Aorta (tissue), 5 donors: ENCODE measurements around the gene AUTS2. TPM values are rescaled to one million over a fixed set of nuclear protein-coding genes. Genes with fewer than 3 reads are reported as not detected.

ENCODE experiments used
- ATAC-seq: fragments of 200-7000 bp; cut with Tn5 transposase; one replicate; pipeline ENCODE4 v1.9.1; 2022; ENCODE audit warnings: moderate library complexity; ENCODE audit not compliant: low FRiP score
- DNase-seq, 2 donors: peaks; one replicate each; pipeline ENCODE4 v3.0.0-alpha.2; 2020
- H3K27ac ChIP-seq, 2 donors: one replicate each; pipeline ENCODE4 v1.5.1; 2013; ENCODE audit warnings: low read length in 2 of 2, mild to moderate bottlenecking in 2 of 2, moderate library complexity in 2 of 2, control low read depth in 1 of 2, inconsistent platforms in 1 of 2, low read depth in 1 of 2
- H3K27me3 ChIP-seq, 2 donors: one replicate each; pipeline ENCODE4 v1.6.1; 2013; ENCODE audit warnings: control low read depth in 1 of 2, low read length in 1 of 2, mild to moderate bottlenecking in 1 of 2, moderate library complexity in 1 of 2; ENCODE audit not compliant: insufficient read depth in 2 of 2, control insufficient read depth in 1 of 2
- H3K36me3 ChIP-seq, 2 donors: one replicate each; pipeline ENCODE4 v1.6.1; 2013; ENCODE audit warnings: control low read depth in 1 of 2, low read length in 1 of 2, mild to moderate bottlenecking in 1 of 2; ENCODE audit not compliant: insufficient read depth in 2 of 2, control insufficient read depth in 1 of 2
- H3K4me1 ChIP-seq, 2 donors: one replicate each; pipeline ENCODE4 v1.6.1; 2013; ENCODE audit warnings: low read length in 2 of 2, control low read depth in 1 of 2, mild to moderate bottlenecking in 1 of 2, moderate library complexity in 1 of 2; ENCODE audit not compliant: insufficient read depth in 2 of 2, control insufficient read depth in 1 of 2
- H3K4me3 ChIP-seq, 2 donors: one replicate each; pipeline ENCODE4 v1.5.1; 2013; ENCODE audit warnings: low read length in 2 of 2, control low read depth in 1 of 2, mild to moderate bottlenecking in 1 of 2
- H3K9me3 ChIP-seq: one replicate; pipeline ENCODE4 v1.6.1; 2013; ENCODE audit warnings: mild to moderate bottlenecking, low read length; ENCODE audit not compliant: control insufficient read depth
- WGBS, 2 donors: extraction: QIAGEN DNeasy Blood & Tissue Kit; methylation state at CpG; one replicate each; pipeline ENCODE4 v1.1.7; 2013; 5-methylcytosine and 5-hydroxymethylcytosine counted together
- intact Hi-C, 2 donors: fragments of 100-400 bp; cut with DNase I; formaldehyde crosslinking; loops; one replicate each; pipeline versions ENCODE4 v1.14.2 to v1.15.0; 2022
- polyA plus RNA-seq, 2 donors: library from polyadenylated mRNA; stranded (reverse); fragments of 200-250 nt; gene quantifications; one replicate each; pipeline ENCODE4 v1.2.3, GENCODE V29; 2013
- total RNA-seq, 2 donors: library from RNA; stranded (reverse); fragmentation: NEBNext Ultra II Directional; extraction: Animal tissue kit (Norgen Biotek cat#: 25700); gene quantifications; one replicate each; pipeline ENCODE4 v1.2.1, GENCODE V29; 2021
- donor health status: healthy with polysubstance abuse.
- donor health status: Bipolar disorder and iron deficiency.
- donor health status: DM: no; HTN: no; CAD: no.
- donor health status: DM: no; HTN: no; CAD: no.
- donor health status: DM: yes; HTN: yes; CAD: no.

AUTS2 gene
- total and polyA plus RNA-seq, 4 donors, result 3.9 to 102 (median 57.0) TPM

GRCh38 chr7:70678621-70679251 is 1080.5 kb downstream of the AUTS2 start:
- Histone ChIP-seq H3K9me3 (no peaks in the 10 kb centered on the region), H3K27ac (no peak overlapping the region), H3K4me3 (no peak overlapping the region), H3K36me3 (no peaks in the 10 kb centered on the region), H3K27me3 (no peaks in the 10 kb centered on the region), H3K4me1 (no peaks in the 10 kb centered on the region)
- no peak for ATAC-seq
- 89% methylated on average over 4 of the region's 4 CpGs for WGBS, 2 donors
- no peak for DNase-seq
- intact Hi-C loops, result no loop called here

- WGBS, 2 donors, result 63 to 84% methylated on average over 4 of the region's 4 CpGs
- no peaks in the 10 kb centered on the region for H3K27me3 ChIP-seq
- no peaks in the 10 kb centered on the region for H3K9me3 ChIP-seq
- ATAC-seq, result no peak
- H3K4me1 ChIP-seq, result no peaks in the 10 kb centered on the region
- no peak overlapping the region for H3K27ac ChIP-seq
- H3K4me3 ChIP-seq, result no peak overlapping the region
- no peak for DNase-seq
- intact Hi-C loops, result no loop called here
- no peaks in the 10 kb centered on the region for H3K36me3 ChIP-seq
These were observed 1081.4 kb downstream of the AUTS2 start for GRCh38 chr7:70679661-70680060.

GRCh38 chr7:70680306-70680705 is 1082.0 kb downstream of the AUTS2 start:
- DNase-seq, result no peak
- WGBS, 2 donors, result 37 to 54% methylated on average over 4 of the region's 4 CpGs

GRCh38 chr7:70680743-70681468 is 1082.6 kb downstream of the AUTS2 start:
- no peaks in the 10 kb centered on the region for H3K4me1 ChIP-seq
- DNase-seq, result no peak
- H3K4me3 ChIP-seq, result no peak overlapping the region
- WGBS, 2 donors, result 81 to 89% methylated on average over 15 of the region's 15 CpGs
- no peaks in the 10 kb centered on the region for H3K27me3 ChIP-seq
- no peaks in the 10 kb centered on the region for H3K9me3 ChIP-seq
- intact Hi-C loops, result no loop called here
- H3K36me3 ChIP-seq, result no peaks in the 10 kb centered on the region
- no peak overlapping the region for H3K27ac ChIP-seq
- no peak for ATAC-seq

More at GRCh38 chr7:70680306-70680705, 1082.0 kb downstream of the AUTS2 start:
- no peaks in the 10 kb centered on the region for H3K27me3 ChIP-seq
- no peaks in the 10 kb centered on the region for H3K4me1 ChIP-seq
- H3K9me3 ChIP-seq, result no peaks in the 10 kb centered on the region
- intact Hi-C loops, result no loop called here
- no peaks in the 10 kb centered on the region for H3K36me3 ChIP-seq
- no peak for ATAC-seq
- H3K27ac ChIP-seq, result no peak overlapping the region
- H3K4me3 ChIP-seq, result no peak overlapping the region

- ATAC-seq (no peak), DNase-seq (no peak)
- intact Hi-C loops, result no loop called here
- Histone ChIP-seq H3K27ac (no peak overlapping the region), H3K4me3 (no peak overlapping the region), H3K36me3 (no peaks in the 10 kb centered on the region), H3K9me3 (no peaks in the 10 kb centered on the region), H3K4me1 (no peaks in the 10 kb centered on the region), H3K27me3 (no peaks in the 10 kb centered on the region)
- WGBS, 2 donors, result 92% methylated on average over 12 of the region's 12 CpGs
These were observed 1083.4 kb downstream of the AUTS2 start for GRCh38 chr7:70681469-70682350.

- intact Hi-C loops, result no loop called here
- no peak for DNase-seq
- H3K27me3 ChIP-seq, result no peaks in the 10 kb centered on the region
- H3K36me3 ChIP-seq, result no peaks in the 10 kb centered on the region
- H3K27ac ChIP-seq, result no peak overlapping the region
- H3K4me3 ChIP-seq, result no peak overlapping the region
- H3K9me3 ChIP-seq, result no peaks in the 10 kb centered on the region
- no peaks in the 10 kb centered on the region for H3K4me1 ChIP-seq
- ATAC-seq, result no peak
- 98 to 100% methylated on average over 8 of the region's 8 CpGs for WGBS, 2 donors
These were observed 1085.9 kb downstream of the AUTS2 start for GRCh38 chr7:70684173-70684572.

GRCh38 chr7:70693321-70693685 is 1095.0 kb downstream of the AUTS2 start:
- H3K4me3 ChIP-seq, result peak overlapping the region; percentile 30 to 98
- no peaks in the 10 kb centered on the region for H3K27me3 ChIP-seq
- H3K36me3 ChIP-seq, result no peaks in the 10 kb centered on the region
- no peaks in the 10 kb centered on the region for H3K9me3 ChIP-seq
- no peaks in the 10 kb centered on the region for H3K4me1 ChIP-seq
- DNase-seq (peak; percentile 57 to 80), ATAC-seq (peak; percentile 51)
- intact Hi-C loops, result loop anchor here in 1 of 2 donors (5.0 kb wide), 1 partner anchor 301 kb away; no protein-coding TSS in a partner anchor
- WGBS, 2 donors, result 20 to 25% methylated on average over 9 of the region's 9 CpGs
- peak overlapping the region in 1 of 2 donors; percentile 31 for H3K27ac ChIP-seq

- no peaks in the 10 kb centered on the region for H3K27me3 ChIP-seq
- peak overlapping the region; percentile 97 to 98 for H3K4me3 ChIP-seq
- H3K36me3 ChIP-seq, result no peaks in the 10 kb centered on the region
- DNase-seq (peak; percentile 80 to 95), ATAC-seq (peak; percentile 87)
- H3K4me1 ChIP-seq, result no peaks in the 10 kb centered on the region
- 0% methylated on average over 63 to 101 of the region's 101 CpGs for WGBS, 2 donors
- intact Hi-C loops, result loop anchor here in 1 of 2 donors (5.0 kb wide), 1 partner anchor 302 kb away; no protein-coding TSS in a partner anchor
- no peaks in the 10 kb centered on the region for H3K9me3 ChIP-seq
- H3K27ac ChIP-seq, result peak overlapping the region; percentile 65 to 83
These were observed 1095.6 kb downstream of the AUTS2 start for GRCh38 chr7:70693686-70694433.
